Liver (tissue), 9 donors: ENCODE measurements around the gene RIMBP2. TPM values are rescaled to one million over a fixed set of nuclear protein-coding genes. Genes with fewer than 3 reads are reported as not detected.

Experiments
- DNase-seq: peaks from one replicate; pipeline ENCODE4 v3.0.0-alpha.2; 2017; ENCODE audit warnings: low spot score
- H3K27ac ChIP-seq, 2 donors: one replicate each; pipeline ENCODE4 v1.7.0; 2013; ENCODE audit warnings: inconsistent platforms in 2 of 2, low read length in 2 of 2, control low read depth in 1 of 2, low read depth in 1 of 2, mild to moderate bottlenecking in 1 of 2
- H3K27me3 ChIP-seq, 4 donors: one replicate each; pipeline versions ENCODE4 v1.6.1 to v1.7.0; 2013; ENCODE audit warnings: low read length in 3 of 4, inconsistent platforms in 1 of 4, mild to moderate bottlenecking in 1 of 4, moderate library complexity in 1 of 4; ENCODE audit not compliant: control insufficient read depth in 4 of 4, insufficient read depth in 4 of 4
- H3K36me3 ChIP-seq, 4 donors: one replicate each; pipeline versions ENCODE4 v1.6.1 to v1.7.0; 2013; ENCODE audit warnings: low read length in 3 of 4, mild to moderate bottlenecking in 3 of 4, low read depth in 1 of 4, moderate library complexity in 1 of 4; ENCODE audit not compliant: control insufficient read depth in 4 of 4, insufficient read depth in 3 of 4
- H3K4me1 ChIP-seq, 4 donors: one replicate each; pipeline versions ENCODE4 v1.6.1 to v1.7.0; 2013; ENCODE audit warnings: low read length in 3 of 4, mild to moderate bottlenecking in 3 of 4, moderate library complexity in 1 of 4; ENCODE audit not compliant: control insufficient read depth in 4 of 4, insufficient read depth in 4 of 4
- H3K4me3 ChIP-seq, 3 donors: one replicate each; pipeline versions ENCODE4 v1.6.1 to v1.7.0; 2013; ENCODE audit warnings: low read length in 3 of 3, control low read depth in 1 of 3, low read depth in 1 of 3, mild to moderate bottlenecking in 1 of 3
- H3K9ac ChIP-seq, 2 donors: one replicate each; pipeline ENCODE4 v1.7.0; 2013; ENCODE audit warnings: low read length in 2 of 2, mild to moderate bottlenecking in 2 of 2, moderate library complexity in 2 of 2, control low read depth in 1 of 2, low read depth in 1 of 2
- H3K9me3 ChIP-seq, 4 donors: one replicate each; pipeline versions ENCODE4 v1.6.1 to v1.7.0; 2013; ENCODE audit warnings: low read length in 3 of 4; ENCODE audit not compliant: control insufficient read depth in 4 of 4
- EGR1 ChIP-seq, 2 donors: IDR thresholded peaks; 2 replicates each; pipeline ENCODE4 v1.6.1; 2016 to 2018; ENCODE audit warnings: antibody characterized with exemption in 2 of 2, low read depth in 2 of 2
- FOXA1 ChIP-seq: IDR thresholded peaks from 2 replicates; pipeline ENCODE4 v1.6.1; 2016; ENCODE audit warnings: antibody characterized with exemption
- FOXA2 ChIP-seq: IDR thresholded peaks from 2 replicates; pipeline ENCODE4 v1.6.1; 2016; ENCODE audit warnings: antibody characterized with exemption
- GABPA ChIP-seq, 2 donors: IDR thresholded peaks in 1 of 2; conservative IDR thresholded peaks in 1 of 2; 2 replicates each; pipeline ENCODE4 v1.6.1; 2016; ENCODE audit warnings: antibody characterized with exemption in 2 of 2, mild to moderate bottlenecking in 1 of 2, moderate library complexity in 1 of 2
- HNF4A ChIP-seq, 2 donors: conservative IDR thresholded peaks; 2 replicates each; pipeline ENCODE4 v1.6.1; 2016; ENCODE audit warnings: antibody characterized with exemption in 2 of 2, mild to moderate bottlenecking in 2 of 2
- HNF4G ChIP-seq: IDR thresholded peaks from 2 replicates; pipeline ENCODE4 v1.6.1; 2016; ENCODE audit warnings: antibody characterized with exemption
- JUND ChIP-seq, 2 donors: IDR thresholded peaks; 2 replicates each; pipeline ENCODE4 v1.6.1; 2016; ENCODE audit warnings: antibody characterized with exemption in 2 of 2
- NR2F2 ChIP-seq: IDR thresholded peaks from 2 replicates; pipeline ENCODE4 v1.6.1; 2016; ENCODE audit warnings: antibody characterized with exemption
- RAD21 ChIP-seq, 2 donors: IDR thresholded peaks; 2 replicates each; pipeline ENCODE4 v1.6.1; 2016; ENCODE audit warnings: antibody characterized with exemption in 2 of 2, mild to moderate bottlenecking in 2 of 2
- RXRA ChIP-seq, 2 donors: IDR thresholded peaks; 2 replicates each; pipeline ENCODE4 v1.6.1; 2017 to 2018; ENCODE audit warnings: antibody characterized with exemption in 2 of 2, mild to moderate bottlenecking in 1 of 2
- SP1 ChIP-seq: IDR thresholded peaks from 2 replicates; pipeline ENCODE4 v1.6.1; 2018; ENCODE audit warnings: antibody characterized with exemption, mild to moderate bottlenecking
- TAF1 ChIP-seq: conservative IDR thresholded peaks from 2 replicates; pipeline ENCODE4 v1.6.1; 2016; ENCODE audit warnings: antibody characterized with exemption, mild to moderate bottlenecking
- YY1 ChIP-seq: IDR thresholded peaks from 2 replicates; pipeline ENCODE4 v1.6.1; 2016; ENCODE audit warnings: antibody characterized with exemption, mild to moderate bottlenecking
- WGBS: extraction: QIAGEN DNeasy Blood & Tissue Kit; methylation state at CpG from one replicate; pipeline ENCODE4 v1.1.7; 2013; 5-methylcytosine and 5-hydroxymethylcytosine counted together
- polyA plus RNA-seq, 2 donors: library from polyadenylated mRNA; stranded (reverse) in 1 of 2; unstranded in 1 of 2; fragments of 200-250 nt in 1 of 2; fragments of >200 nt in 1 of 2; fragmentation: Nextera tagmentation in 1 of 2; extraction: Ambion mirVana in 1 of 2; gene quantifications; one replicate each; pipeline versions ENCODE4 v1.2.1 to v1.2.3, GENCODE V29; 2013 to 2015
- total RNA-seq, 2 donors: library from RNA; depleted of rRNA; stranded (reverse); fragments of >200 nt; gene quantifications; one replicate each; pipeline ENCODE4 v1.2.3, GENCODE V29; 2014
- TF ChIP-seq, protein P1 (sequence below): IDR thresholded peaks from 2 replicates; pipeline ENCODE4 v1.6.1; 2016; ENCODE audit warnings: antibody characterized with exemption
- TF ChIP-seq, protein P2 (sequence below): IDR thresholded peaks from 2 replicates; pipeline ENCODE4 v1.6.1; 2016; ENCODE audit warnings: antibody characterized with exemption
- TF ChIP-seq, protein P3 (sequence below): IDR thresholded peaks from 2 replicates; pipeline ENCODE4 v1.6.1; 2016; ENCODE audit warnings: antibody characterized with exemption
- TF ChIP-seq, protein P4 (sequence below): fragments of 150-350 bp; IDR thresholded peaks from 2 replicates; pipeline ENCODE4 v1.5.1; 2017; ENCODE audit warnings: improper control_type of control experiment, low read depth, low read length; ENCODE audit not compliant: missing input control
- TF ChIP-seq, protein P5 (sequence below): IDR thresholded peaks from 2 replicates; pipeline ENCODE4 v1.6.1; 2016; ENCODE audit warnings: antibody characterized with exemption, mild to moderate bottlenecking
- donor health status: healthy.
- donor health status: healthy.
- donor health status: healthy.
- donor health status: healthy.
- donor health status: healthy.

RIMBP2 gene
- total and polyA plus RNA-seq, 4 donors: 0.01 to 0.17 (median 0.09) TPM; not detected in 1

DNA sequence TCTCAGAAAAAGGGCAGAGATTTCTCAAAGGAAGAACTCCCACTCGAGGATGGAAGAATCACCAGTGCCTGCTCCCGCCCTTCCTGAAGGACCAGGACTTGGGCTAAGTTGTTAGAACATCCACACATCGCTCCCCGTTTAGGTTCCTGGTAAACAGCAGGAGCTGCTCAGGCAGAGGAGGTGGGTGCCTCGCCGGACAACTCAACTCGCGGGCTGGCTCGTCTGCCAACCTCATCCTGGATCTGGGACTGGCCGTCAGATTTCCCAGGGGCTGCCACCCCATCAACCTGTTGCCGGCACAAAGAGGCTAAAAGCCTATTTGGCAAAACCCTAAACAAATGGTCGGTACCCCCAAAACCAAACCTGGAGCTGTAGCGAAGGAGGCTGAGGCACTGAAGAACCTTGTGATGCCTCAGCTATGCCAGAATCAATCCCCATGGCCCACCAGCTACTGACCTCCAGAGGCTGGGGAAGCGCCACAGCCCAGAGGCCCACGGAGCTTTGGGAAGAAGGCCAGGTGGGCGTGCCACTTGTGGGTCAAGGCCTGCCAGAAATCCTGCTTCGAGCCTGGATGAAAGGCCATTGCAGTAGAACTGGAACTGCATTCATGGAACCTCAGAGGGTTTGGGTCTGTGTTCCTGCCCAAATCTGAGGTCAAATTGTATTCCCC is 42.9 kb downstream of the RIMBP2 start (continued):
- no peak for TF ChIP-seq YY1
- no peak for TF ChIP-seq SP1
- no peak for TF ChIP-seq NR2F2
- TF ChIP-seq, protein P1, sequence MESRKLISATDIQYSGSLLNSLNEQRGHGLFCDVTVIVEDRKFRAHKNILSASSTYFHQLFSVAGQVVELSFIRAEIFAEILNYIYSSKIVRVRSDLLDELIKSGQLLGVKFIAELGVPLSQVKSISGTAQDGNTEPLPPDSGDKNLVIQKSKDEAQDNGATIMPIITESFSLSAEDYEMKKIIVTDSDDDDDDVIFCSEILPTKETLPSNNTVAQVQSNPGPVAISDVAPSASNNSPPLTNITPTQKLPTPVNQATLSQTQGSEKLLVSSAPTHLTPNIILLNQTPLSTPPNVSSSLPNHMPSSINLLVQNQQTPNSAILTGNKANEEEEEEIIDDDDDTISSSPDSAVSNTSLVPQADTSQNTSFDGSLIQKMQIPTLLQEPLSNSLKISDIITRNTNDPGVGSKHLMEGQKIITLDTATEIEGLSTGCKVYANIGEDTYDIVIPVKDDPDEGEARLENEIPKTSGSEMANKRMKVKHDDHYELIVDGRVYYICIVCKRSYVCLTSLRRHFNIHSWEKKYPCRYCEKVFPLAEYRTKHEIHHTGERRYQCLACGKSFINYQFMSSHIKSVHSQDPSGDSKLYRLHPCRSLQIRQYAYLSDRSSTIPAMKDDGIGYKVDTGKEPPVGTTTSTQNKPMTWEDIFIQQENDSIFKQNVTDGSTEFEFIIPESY: no peak
- TF ChIP-seq JUND (IDR thresholded peaks at IDR 0.05): no peak
- TF ChIP-seq GABPA (IDR thresholded peaks at IDR 0.05 in 1 of 2, conservative IDR thresholded peaks at IDR 0.05 in 1 of 2): no peak

DNA sequence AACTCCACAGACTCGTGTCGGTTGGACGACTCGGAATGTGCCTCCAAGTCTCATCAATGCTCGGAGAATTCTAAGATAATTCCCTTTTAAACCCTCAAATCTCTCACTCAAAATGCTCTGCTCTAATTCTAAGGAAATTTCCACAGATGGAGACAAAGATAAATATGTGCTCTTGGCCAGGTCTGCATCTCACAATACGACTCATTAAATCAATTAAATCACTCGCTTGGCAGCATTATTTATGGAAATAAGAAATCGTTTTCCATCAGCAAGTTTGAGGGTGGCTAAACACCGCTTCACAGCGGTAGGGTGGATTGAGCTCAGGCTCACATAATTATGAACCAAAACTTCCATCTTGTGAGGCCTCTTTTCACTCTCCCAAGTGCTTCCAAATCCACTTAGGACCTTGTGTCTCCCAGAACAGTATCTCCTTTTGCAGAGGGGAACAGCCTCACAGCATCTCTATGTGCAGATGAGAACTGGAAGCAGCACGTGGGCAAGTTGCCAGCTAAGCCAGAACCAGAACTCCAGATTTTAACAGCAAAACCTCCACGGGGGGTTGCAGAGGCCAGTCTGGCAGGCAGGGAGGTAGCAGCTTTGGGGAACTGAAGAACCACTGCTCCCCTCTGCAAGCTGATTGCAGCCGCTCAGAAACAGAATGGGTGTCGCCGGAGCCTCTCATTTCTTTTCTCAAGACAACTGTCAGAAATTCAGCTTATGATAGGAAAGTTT is 43.8 kb downstream of the RIMBP2 start:
- Histone ChIP-seq H3K36me3 (no peaks in the 10 kb centered on the region), H3K9me3 (peaks cover 0 to 9% (median 4%) of the 10 kb centered on the region in 4 donors), H3K4me3 (no peak overlapping the region), H3K9ac (no peak overlapping the region), H3K4me1 (no peaks in the 10 kb centered on the region), H3K27ac (no peak overlapping the region), H3K27me3 (no peaks in the 10 kb centered on the region)
- TF ChIP-seq HNF4G (no peak), FOXA2 (no peak), TAF1 (no peak), EGR1 (IDR thresholded peaks at IDR 0.05; ENCODE audit: low read depth in 2 of 2) (no peak), GABPA (IDR thresholded peaks at IDR 0.05 in 1 of 2, conservative IDR thresholded peaks at IDR 0.05 in 1 of 2) (no peak), RAD21 (IDR thresholded peaks at IDR 0.05) (no peak), JUND (IDR thresholded peaks at IDR 0.05) (no peak), RXRA (IDR thresholded peaks at IDR 0.05) (no peak), HNF4A (conservative IDR thresholded peaks at IDR 0.05) (no peak), SP1 (no peak), NR2F2 (no peak), FOXA1 (no peak)
- TF ChIP-seq, protein P2, sequence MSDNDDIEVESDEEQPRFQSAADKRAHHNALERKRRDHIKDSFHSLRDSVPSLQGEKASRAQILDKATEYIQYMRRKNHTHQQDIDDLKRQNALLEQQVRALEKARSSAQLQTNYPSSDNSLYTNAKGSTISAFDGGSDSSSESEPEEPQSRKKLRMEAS: no peak
- TF ChIP-seq, protein P3, sequence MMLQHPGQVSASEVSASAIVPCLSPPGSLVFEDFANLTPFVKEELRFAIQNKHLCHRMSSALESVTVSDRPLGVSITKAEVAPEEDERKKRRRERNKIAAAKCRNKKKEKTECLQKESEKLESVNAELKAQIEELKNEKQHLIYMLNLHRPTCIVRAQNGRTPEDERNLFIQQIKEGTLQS: no peak
- TF ChIP-seq, protein P4, sequence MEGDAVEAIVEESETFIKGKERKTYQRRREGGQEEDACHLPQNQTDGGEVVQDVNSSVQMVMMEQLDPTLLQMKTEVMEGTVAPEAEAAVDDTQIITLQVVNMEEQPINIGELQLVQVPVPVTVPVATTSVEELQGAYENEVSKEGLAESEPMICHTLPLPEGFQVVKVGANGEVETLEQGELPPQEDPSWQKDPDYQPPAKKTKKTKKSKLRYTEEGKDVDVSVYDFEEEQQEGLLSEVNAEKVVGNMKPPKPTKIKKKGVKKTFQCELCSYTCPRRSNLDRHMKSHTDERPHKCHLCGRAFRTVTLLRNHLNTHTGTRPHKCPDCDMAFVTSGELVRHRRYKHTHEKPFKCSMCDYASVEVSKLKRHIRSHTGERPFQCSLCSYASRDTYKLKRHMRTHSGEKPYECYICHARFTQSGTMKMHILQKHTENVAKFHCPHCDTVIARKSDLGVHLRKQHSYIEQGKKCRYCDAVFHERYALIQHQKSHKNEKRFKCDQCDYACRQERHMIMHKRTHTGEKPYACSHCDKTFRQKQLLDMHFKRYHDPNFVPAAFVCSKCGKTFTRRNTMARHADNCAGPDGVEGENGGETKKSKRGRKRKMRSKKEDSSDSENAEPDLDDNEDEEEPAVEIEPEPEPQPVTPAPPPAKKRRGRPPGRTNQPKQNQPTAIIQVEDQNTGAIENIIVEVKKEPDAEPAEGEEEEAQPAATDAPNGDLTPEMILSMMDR: no peak
- TF ChIP-seq, protein P1: no peak
- TF ChIP-seq, protein P5, sequence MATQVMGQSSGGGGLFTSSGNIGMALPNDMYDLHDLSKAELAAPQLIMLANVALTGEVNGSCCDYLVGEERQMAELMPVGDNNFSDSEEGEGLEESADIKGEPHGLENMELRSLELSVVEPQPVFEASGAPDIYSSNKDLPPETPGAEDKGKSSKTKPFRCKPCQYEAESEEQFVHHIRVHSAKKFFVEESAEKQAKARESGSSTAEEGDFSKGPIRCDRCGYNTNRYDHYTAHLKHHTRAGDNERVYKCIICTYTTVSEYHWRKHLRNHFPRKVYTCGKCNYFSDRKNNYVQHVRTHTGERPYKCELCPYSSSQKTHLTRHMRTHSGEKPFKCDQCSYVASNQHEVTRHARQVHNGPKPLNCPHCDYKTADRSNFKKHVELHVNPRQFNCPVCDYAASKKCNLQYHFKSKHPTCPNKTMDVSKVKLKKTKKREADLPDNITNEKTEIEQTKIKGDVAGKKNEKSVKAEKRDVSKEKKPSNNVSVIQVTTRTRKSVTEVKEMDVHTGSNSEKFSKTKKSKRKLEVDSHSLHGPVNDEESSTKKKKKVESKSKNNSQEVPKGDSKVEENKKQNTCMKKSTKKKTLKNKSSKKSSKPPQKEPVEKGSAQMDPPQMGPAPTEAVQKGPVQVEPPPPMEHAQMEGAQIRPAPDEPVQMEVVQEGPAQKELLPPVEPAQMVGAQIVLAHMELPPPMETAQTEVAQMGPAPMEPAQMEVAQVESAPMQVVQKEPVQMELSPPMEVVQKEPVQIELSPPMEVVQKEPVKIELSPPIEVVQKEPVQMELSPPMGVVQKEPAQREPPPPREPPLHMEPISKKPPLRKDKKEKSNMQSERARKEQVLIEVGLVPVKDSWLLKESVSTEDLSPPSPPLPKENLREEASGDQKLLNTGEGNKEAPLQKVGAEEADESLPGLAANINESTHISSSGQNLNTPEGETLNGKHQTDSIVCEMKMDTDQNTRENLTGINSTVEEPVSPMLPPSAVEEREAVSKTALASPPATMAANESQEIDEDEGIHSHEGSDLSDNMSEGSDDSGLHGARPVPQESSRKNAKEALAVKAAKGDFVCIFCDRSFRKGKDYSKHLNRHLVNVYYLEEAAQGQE: no peak
- DNase-seq: no peak
- 66% methylated on average over 15 of the region's 15 CpGs for WGBS
